Myocyte (in vitro differentiated cells): Measurements from ENCODE around the gene GPT2. TPM values are rescaled to one million over a fixed set of nuclear protein-coding genes. Genes with fewer than 3 reads are reported as not detected.
A peak's percentile ranks its signal among the peaks of the same experiment; 100 is the strongest.

Experiments
- DNase-seq: peaks from one replicate; pipeline ENCODE4 v3.0.0-alpha.2; 2012; ENCODE audit warnings: low read depth
- total RNA-seq: library from RNA; depleted of rRNA; stranded (reverse); fragments of >200 nt; gene quantifications from 2 replicates; pipeline ENCODE4 v1.2.3, GENCODE V29; 2014

Gene GPT2
- total RNA-seq, 1 donor from 2014 or later: 17.0 TPM

- DNase-seq: peak; percentile 84
These were observed 12.3 kb downstream of the GPT2 start for GRCh38 chr16:46896314-46896968.

- DNase-seq: peak; percentile 98
These were observed 13.3 kb downstream of the GPT2 start for GRCh38 chr16:46897471-46897870.

- DNase-seq: no peak
These were observed 13.8 kb downstream of the GPT2 start for GRCh38 chr16:46898006-46898405.

- DNase-seq: no peak
These were observed 15.4 kb downstream of the GPT2 start for GRCh38 chr16:46899443-46900143.

- DNase-seq: no peak
These were observed 16.5 kb downstream of the GPT2 start for GRCh38 chr16:46900455-46901235.

GRCh38 chr16:46901709-46902108 is 17.5 kb downstream of the GPT2 start:
- DNase-seq: peak; percentile 34

- DNase-seq: no peak
These were observed 19.2 kb downstream of the GPT2 start for GRCh38 chr16:46903255-46903905.

GRCh38 chr16:46904471-46904870 is 20.3 kb downstream of the GPT2 start:
- no peak for DNase-seq

- DNase-seq: no peak
These were observed 22.3 kb downstream of the GPT2 start for GRCh38 chr16:46906360-46907060.

- DNase-seq: peak; percentile 34
These were observed 23.1 kb downstream of the GPT2 start for GRCh38 chr16:46907061-46907774.

GRCh38 chr16:46908540-46909372 is 24.6 kb downstream of the GPT2 start:
- peak; percentile 77 for DNase-seq

GRCh38 chr16:46911038-46911437 is 26.9 kb downstream of the GPT2 start:
- DNase-seq: no peak

- DNase-seq: no peak
These were observed 27.5 kb downstream of the GPT2 start for GRCh38 chr16:46911650-46912049.

GRCh38 chr16:46914556-46915201 is 30.5 kb downstream of the GPT2 start:
- DNase-seq: no peak

- DNase-seq: no peak
These were observed 31.4 kb downstream of the GPT2 start for GRCh38 chr16:46915483-46916025.

GRCh38 chr16:46916980-46917379 is 32.8 kb downstream of the GPT2 start:
- no peak for DNase-seq

GRCh38 chr16:46918400-46918799 is 34.2 kb downstream of the GPT2 start:
- no peak for DNase-seq

GRCh38 chr16:46918905-46919792 is 35.0 kb downstream of the GPT2 start:
- DNase-seq: no peak
